Colon (tissue), 2 donors: ENCODE data around the gene FFAR2.
"Not testable (repeated sequence)": the region's sequence is repeated elsewhere in the genome, so short reads cannot be mapped to it uniquely, and the experiment has no call there.

Experiments used
- FAIRE-seq: peaks from 2 replicates; lab custom pipeline; 2012; peaks lifted over from hg19 to GRCh38; lab: Jason Lieb, UNC
- donor health status: control.
- donor health status: control.

The FFAR2 gene

GRCh38 chr19:35457173-35457572 is 9.1 kb downstream of the FFAR2 start:
- FAIRE-seq = no peak

DNA sequence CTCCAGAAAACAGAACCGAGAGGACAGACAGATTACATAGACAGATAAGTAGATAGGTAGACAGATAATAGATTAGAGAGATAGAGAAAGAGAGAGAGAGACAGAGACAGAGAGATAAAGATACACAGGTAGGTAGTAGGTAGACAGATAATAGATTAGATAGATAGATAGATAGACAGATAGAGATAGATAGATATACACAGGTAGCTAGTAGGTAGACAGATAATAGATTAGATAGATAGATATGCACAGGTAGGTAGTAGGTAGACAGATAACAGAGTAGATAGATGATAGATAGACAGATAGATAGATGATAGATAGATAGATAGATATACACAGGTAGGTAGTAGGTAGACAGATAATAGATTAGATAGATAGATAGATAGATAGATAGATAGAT is 10.1 kb downstream of the FFAR2 start:
- no peak for FAIRE-seq

GRCh38 chr19:35458731-35459391 is 10.8 kb downstream of the FFAR2 start:
- FAIRE-seq = no peak

DNA sequence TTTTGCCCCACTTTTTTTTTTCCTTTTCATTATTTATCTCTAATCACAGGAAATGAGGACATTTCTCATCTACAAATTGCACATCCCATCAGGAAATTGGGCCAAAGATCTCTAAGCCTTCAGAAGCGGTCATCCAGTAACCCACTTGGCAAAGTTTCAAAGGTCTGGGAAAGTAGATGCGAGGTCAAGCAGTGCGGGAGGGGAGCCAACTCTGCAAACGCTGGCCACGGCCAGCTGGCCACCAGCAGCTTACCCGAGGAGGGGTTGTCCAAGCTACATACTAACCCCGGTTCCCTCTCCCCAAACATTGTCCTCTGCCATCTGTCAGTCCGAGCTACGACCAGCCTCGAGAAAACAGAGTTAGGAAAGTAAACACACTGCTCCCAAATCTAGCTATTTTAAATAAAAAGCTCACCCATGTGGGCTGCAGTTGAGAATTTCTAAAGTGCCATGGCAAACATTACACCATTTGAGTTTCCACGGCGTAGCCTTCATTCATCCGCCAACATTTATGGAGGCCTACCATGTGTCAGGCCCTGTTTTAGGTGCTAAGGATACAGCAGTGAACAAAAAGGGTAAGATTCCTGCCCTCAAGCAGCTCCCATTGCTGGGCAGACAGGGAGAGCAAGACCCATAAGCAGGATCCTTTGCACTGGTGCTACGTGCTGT is 11.5 kb downstream of the FFAR2 start:
- FAIRE-seq = no peak

DNA sequence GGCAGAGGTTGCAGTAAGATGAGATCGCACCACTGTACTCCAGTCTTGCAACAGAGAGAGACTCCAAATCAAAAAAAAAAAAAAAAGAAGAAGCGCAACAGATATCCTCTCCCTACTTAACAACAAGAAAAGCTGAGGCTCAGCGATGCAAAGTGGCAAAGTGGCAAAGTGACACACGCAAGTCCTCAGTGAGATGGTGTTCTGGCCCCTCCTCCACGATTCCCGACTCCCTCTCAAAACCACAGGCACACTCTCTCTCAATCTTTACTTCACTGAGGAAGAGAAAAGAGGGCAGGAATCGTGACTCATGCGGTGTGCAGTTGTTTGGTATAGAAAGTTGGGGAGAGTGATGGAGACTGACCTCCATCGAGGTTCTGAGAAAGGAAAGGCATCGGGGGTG is 12.6 kb downstream of the FFAR2 start:
- FAIRE-seq = no peak

DNA sequence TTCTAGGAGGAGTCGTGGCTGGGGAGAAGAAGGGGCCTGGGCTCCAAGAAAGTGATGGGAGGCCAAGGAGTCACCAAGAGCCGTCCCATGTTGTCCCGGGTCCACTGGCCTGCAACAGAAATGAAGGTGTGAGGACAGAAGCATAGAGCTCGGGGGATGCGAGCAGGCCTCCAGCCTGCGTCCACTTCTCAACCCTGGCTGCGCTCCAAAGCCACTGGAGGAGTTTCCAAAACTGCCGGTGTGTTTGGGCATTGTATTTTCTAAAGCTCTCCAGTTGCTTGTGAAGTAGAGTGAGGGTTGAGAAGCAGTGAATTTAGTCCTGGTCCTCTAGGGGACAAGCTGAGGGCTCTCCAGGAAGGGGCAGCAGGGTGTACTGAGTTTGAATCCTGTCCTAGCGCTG is 13.0 kb downstream of the FFAR2 start:
- FAIRE-seq = no peak

DNA sequence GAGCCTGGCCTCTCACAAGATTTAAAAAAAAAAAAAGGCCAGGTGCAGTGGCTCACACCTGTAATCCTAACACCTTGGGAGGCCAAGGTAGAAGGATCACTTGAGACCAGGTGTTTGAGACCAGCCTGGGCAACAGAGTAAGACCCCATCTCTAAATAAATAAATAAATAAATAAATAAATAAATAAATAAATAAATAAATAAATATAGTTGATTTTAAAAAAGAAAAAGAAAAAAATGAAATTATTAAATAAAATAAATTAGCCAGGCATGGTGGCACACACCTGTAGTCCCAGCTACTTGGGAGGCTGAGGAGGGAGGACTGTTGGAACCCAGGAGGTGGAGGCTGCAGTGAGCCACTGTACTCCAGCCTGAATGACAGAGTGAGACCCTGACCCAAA is 13.7 kb downstream of the FFAR2 start:
- FAIRE-seq = not testable (repeated sequence)

DNA sequence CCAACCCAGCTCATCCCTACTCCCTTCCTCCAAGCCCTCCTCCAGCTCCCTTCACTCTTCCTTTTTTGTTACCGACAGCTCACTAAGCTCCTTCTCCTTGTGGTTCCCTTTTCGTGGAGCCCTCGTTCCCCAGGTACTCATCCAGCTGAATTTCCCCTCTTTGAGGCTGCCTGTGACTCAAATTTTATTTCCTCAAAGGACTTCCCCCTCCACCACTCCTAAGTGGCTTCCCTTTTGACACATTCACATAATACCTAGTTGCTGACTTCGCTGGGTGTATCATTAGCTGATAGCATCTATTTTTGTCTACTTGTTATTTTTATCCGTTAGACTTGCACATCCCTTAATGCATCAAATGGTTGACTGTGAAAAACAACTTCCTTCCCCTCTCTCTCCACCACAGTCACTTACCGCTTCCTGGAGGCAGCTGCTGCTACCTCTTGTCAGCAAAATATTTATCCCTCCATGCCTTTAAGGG is 14.5 kb downstream of the FFAR2 start:
- no peak for FAIRE-seq

DNA sequence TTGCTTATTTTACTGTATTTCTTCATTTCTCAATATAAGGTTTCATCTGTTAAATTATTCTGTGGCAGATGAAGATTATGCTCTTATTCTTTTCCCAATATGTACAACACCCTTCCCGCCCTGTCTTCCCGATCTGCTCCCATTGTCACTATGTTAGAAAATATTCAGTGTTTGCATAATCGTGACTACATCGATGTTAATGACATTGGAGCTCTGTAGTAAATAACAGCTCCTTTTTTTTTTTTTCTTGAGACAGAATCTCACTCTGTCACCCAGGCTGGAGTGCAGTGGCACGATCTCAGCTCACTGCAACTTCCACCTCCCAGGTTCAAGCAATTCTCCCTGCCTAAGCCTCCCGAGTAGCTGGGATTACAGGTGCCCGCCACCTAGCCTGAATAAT is 14.9 kb downstream of the FFAR2 start:
- not testable (repeated sequence) for FAIRE-seq

- FAIRE-seq = no peak
Observed at GRCh38 chr19:35466259-35466658, 18.2 kb downstream of the FFAR2 start.

GRCh38 chr19:35468637-35469036 is 20.6 kb downstream of the FFAR2 start:
- FAIRE-seq = no peak

DNA sequence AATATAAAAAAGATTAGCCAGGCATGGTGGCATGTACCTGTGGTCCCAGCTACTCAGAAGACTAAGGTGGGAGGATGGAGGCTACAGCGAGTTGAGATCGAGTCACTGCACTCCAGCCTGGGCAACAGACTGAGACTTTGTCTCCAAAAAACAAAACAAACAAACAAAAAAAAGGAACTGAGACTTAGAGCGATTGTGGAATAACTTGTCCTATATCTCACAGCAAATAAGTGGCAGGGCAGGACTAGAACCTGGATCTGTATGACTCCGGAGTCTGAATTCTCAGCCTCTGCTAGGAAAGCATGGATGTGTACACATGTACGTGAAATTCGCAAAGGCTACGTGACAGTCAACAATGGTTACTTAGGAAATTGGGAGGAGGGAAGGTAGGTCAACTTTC is 22.1 kb downstream of the FFAR2 start:
- FAIRE-seq = no peak

DNA sequence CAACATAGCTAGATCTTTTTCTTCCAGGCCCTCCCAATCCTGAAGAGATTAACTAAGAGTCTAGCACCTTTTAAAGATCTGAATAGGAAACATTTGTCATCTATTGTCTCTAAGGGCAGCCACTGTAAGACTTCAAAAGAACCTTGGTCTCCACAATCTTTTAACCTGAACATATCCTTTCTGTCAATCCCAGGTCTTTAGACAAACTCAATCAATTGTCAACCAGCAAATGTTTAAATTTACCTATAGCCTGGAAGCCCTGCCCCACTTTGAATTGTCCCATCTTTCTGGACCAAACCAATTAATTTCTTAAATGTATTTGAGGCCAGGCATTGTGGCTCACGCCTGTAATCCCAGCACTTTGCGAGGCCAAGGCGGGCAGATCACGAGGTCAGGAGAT is 23.0 kb downstream of the FFAR2 start:
- not testable (repeated sequence) for FAIRE-seq

DNA sequence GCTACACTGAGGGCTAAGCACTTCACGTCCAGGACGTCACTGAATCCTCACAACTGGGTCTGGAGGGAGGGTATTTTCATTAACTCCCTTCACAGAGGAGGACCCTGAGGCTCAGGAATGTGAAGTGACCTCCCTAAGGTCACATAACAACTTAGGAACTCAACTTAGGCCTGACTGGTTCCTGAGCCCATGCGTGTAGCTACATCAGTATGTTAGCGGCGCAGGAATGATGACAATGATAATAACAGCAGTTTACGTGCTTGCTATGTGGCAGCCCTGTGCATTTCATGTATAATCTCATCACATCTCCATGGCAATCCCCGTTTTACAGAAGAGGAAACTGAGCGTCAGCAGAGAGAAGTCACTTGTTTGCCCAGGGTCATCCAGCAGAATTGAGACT is 23.9 kb downstream of the FFAR2 start:
- no peak for FAIRE-seq

GRCh38 chr19:35474104-35474503 is 26.0 kb downstream of the FFAR2 start:
- FAIRE-seq = no peak

GRCh38 chr19:35474594-35474993 is 26.5 kb downstream of the FFAR2 start:
- not testable (repeated sequence) for FAIRE-seq

GRCh38 chr19:35476149-35476548 is 28.1 kb downstream of the FFAR2 start:
- no peak for FAIRE-seq

GRCh38 chr19:35478794-35479677 is 31.0 kb downstream of the FFAR2 start:
- no peak for FAIRE-seq

DNA sequence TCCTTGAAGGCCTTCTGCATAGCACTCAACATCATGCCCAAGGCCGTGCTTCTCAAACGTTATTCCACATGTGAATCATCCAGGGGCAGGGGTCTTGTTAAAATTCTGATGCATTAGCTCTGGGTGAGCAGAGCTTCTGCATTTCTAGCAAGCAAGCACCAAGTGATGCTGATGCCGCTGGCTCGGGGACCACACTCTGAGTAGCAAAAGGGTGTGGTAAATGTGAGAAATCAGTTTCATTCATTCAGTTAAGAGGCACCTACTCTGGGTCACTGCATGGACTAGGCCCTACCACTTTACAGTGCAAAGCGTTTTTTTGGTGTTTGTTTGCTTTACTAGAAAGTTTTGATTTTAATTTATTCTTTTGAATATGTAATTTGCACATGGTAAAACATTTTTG is 35.0 kb downstream of the FFAR2 start:
- FAIRE-seq = no peak

DNA sequence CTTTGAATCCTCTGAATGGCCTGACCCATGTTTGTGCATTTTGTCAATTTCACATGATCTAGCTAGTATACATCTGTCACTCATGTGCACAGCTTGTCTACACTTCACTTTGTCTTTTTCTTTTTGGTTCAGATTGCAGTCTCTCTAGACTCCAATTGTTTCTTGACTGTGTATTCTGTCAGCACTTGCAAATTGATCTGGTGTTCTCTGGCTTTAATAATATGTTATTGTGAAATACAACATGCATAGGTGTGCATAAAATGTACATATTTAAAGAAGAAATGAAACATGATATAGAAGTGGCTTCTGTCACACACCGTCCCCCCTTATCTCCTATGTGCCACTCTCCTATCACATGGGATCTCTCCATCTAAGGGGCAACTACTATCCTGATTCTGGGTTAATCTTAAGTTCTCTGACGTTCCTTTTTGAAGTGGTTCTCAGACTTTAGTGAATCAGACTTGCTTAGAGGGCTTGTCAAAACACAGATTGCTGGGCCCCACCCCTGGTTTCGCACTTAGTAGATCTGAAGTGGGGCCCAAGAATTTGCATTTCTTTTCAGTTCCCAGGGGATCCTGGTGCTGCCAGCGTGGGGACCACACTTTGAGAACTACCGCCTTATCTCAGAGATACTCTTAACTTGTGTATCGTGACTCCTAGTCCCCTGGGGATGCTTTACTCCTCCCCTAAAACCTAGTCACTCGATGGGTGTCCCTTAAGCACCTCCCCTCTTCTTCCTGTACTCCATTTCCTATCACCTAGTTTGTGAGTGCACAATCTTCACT is 36.4 kb downstream of the FFAR2 start:
- FAIRE-seq = no peak

- FAIRE-seq = no peak
Observed at GRCh38 chr19:35486268-35486708, 38.2 kb downstream of the FFAR2 start.

DNA sequence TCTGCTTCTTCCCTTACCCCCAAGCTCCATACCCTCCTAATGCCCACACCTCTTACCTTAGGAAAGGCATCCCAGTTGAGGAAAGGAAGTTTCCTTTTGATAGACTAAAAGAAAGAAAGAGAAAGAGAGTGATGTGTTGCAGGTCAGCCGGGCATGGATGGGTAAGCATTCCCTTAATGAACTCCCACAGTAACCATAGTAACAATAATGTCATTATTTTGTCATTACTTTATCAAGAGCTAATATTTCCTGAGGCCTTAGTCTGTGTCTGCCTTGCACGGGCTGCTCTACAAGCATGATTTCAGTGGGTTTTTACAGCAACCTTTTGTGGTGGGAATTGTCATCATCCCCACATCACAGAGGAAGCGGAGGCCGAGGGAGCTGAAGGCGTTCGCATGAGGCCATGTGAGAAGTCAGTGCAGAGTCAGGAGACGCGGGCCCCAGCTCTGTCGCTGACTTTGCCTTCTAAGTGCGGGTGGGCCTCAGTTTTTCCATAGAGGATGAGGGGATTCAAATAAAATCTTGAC is 39.7 kb downstream of the FFAR2 start:
- FAIRE-seq = no peak
